ENCODE results near the gene PTGES3L. TPM values are rescaled to one million over a fixed set of nuclear protein-coding genes. Genes with fewer than 3 reads are reported as not detected.

PTGES3L gene
- total and polyA plus RNA-seq, 2 of the 13 experiments (the other 11 are each of a cell fraction or from before 2014, with no cell fraction given), result 1.2 to 2.9 TPM

DNA sequence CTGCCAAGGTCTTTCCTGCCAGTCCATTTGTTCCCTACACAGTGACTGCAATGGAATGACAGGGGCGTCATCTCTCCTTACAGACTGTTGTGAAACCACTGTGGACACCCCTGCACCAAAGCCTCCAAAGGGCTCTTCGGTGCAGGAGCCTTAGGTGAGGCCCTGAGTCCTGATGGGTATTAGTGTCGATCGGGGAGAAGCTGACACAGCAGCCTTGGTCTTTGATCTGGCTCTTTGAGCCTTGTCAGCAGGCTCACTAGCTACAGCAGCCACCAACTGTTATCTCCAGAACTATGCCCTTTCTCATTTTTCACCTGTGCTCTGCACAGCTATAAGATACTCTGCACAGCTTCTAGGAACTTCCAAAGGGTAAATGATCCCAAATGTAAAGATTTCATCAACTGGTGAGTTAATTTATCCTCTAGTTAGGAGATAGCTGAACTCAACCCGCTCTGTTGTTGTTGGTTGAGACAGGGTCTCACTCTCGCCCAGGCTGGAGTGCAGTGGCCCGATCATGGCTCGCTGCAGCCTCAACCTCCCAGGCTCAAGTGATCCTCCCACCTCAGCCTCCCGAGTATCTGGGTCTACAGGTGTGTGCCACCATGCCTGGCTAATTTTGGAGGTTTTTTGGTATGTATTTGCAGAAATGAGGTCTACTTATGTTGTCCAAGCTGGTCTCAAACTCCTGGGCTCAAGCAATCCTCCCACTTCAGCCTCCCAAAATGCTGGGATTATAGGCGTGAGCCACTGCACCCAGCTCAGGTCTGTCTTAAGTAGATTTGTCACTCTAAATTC lies 59.6 kb downstream of the PTGES3L start (continued):
- TF ChIP-seq MAFF (IDR thresholded peaks at IDR 0.05; ENCODE audit: low read depth, low read length) (peak; percentile 88), IKZF1 (IDR thresholded peaks at IDR 0.05) (no peak), ZNF333 (CRISPR knock-in tag; IDR thresholded peaks at IDR 0.05; ENCODE audit: borderline replicate concordance) (no peak), PHF5A (CRISPR knock-in tag; IDR thresholded peaks at IDR 0.05; ENCODE audit: low read depth, unreplicated experiment) (peak; percentile 43), SETDB1 (CRISPR knock-in tag; IDR thresholded peaks at IDR 0.05; ENCODE audit: borderline replicate concordance) (no peak), ZNF788 (CRISPR knock-in tag; IDR thresholded peaks at IDR 0.05; ENCODE audit: borderline replicate concordance) (peak; percentile 67; the same call in 1 of the 2 replicates), ZNF567 (CRISPR knock-in tag; IDR thresholded peaks at IDR 0.05; ENCODE audit: borderline replicate concordance) (no peak), RARG (CRISPR knock-in tag; IDR thresholded peaks at IDR 0.05; ENCODE audit: low read depth) (no peak), ZNF24 (IDR thresholded peaks at IDR 0.05) (no peak), SRY (CRISPR knock-in tag; IDR thresholded peaks at IDR 0.05) (peak; percentile 65; the same call in 1 of the 2 replicates), ZNF101 (CRISPR knock-in tag; IDR thresholded peaks at IDR 0.05; ENCODE audit: borderline replicate concordance, low read depth) (no peak), ZNF709 (CRISPR knock-in tag; IDR thresholded peaks at IDR 0.05) (no peak), SP2 (CRISPR knock-in tag; IDR thresholded peaks at IDR 0.05) (no peak), BHLHE40 (IDR thresholded peaks at IDR 0.05; ENCODE audit: low read length) (no peak), RFX1 (IDR thresholded peaks at IDR 0.05) (no peak), CREM (IDR thresholded peaks at IDR 0.05) (peak; percentile 52), CREM (CRISPR knock-in tag; IDR thresholded peaks at IDR 0.05) (no peak), KDM1A (CRISPR knock-in tag; IDR thresholded peaks at IDR 0.05) (peak; percentile 41; the same call in 1 of the 2 replicates), CCDC6 (CRISPR knock-in tag; IDR thresholded peaks at IDR 0.05) (no peak), ZNF367 (CRISPR knock-in tag; IDR thresholded peaks at IDR 0.05; ENCODE audit: borderline replicate concordance) (no peak)
- TF ChIP-seq, protein P1, sequence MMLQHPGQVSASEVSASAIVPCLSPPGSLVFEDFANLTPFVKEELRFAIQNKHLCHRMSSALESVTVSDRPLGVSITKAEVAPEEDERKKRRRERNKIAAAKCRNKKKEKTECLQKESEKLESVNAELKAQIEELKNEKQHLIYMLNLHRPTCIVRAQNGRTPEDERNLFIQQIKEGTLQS (CRISPR knock-in tag; IDR thresholded peaks at IDR 0.05), result no peak
- TF ChIP-seq, protein P2, sequence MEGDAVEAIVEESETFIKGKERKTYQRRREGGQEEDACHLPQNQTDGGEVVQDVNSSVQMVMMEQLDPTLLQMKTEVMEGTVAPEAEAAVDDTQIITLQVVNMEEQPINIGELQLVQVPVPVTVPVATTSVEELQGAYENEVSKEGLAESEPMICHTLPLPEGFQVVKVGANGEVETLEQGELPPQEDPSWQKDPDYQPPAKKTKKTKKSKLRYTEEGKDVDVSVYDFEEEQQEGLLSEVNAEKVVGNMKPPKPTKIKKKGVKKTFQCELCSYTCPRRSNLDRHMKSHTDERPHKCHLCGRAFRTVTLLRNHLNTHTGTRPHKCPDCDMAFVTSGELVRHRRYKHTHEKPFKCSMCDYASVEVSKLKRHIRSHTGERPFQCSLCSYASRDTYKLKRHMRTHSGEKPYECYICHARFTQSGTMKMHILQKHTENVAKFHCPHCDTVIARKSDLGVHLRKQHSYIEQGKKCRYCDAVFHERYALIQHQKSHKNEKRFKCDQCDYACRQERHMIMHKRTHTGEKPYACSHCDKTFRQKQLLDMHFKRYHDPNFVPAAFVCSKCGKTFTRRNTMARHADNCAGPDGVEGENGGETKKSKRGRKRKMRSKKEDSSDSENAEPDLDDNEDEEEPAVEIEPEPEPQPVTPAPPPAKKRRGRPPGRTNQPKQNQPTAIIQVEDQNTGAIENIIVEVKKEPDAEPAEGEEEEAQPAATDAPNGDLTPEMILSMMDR (CRISPR knock-in tag; IDR thresholded peaks at IDR 0.05), result peak; percentile 29; the same call in 1 of the 2 replicates
- TF ChIP-seq, protein P3, sequence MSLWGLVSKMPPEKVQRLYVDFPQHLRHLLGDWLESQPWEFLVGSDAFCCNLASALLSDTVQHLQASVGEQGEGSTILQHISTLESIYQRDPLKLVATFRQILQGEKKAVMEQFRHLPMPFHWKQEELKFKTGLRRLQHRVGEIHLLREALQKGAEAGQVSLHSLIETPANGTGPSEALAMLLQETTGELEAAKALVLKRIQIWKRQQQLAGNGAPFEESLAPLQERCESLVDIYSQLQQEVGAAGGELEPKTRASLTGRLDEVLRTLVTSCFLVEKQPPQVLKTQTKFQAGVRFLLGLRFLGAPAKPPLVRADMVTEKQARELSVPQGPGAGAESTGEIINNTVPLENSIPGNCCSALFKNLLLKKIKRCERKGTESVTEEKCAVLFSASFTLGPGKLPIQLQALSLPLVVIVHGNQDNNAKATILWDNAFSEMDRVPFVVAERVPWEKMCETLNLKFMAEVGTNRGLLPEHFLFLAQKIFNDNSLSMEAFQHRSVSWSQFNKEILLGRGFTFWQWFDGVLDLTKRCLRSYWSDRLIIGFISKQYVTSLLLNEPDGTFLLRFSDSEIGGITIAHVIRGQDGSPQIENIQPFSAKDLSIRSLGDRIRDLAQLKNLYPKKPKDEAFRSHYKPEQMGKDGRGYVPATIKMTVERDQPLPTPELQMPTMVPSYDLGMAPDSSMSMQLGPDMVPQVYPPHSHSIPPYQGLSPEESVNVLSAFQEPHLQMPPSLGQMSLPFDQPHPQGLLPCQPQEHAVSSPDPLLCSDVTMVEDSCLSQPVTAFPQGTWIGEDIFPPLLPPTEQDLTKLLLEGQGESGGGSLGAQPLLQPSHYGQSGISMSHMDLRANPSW (CRISPR knock-in tag; IDR thresholded peaks at IDR 0.05; ENCODE audit: borderline replicate concordance), result no peak
- TF ChIP-seq, protein P4, sequence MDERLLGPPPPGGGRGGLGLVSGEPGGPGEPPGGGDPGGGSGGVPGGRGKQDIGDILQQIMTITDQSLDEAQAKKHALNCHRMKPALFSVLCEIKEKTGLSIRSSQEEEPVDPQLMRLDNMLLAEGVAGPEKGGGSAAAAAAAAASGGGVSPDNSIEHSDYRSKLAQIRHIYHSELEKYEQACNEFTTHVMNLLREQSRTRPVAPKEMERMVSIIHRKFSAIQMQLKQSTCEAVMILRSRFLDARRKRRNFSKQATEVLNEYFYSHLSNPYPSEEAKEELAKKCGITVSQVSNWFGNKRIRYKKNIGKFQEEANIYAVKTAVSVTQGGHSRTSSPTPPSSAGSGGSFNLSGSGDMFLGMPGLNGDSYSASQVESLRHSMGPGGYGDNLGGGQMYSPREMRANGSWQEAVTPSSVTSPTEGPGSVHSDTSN (CRISPR knock-in tag; IDR thresholded peaks at IDR 0.05), result no peak
- TF ChIP-seq, protein P5, sequence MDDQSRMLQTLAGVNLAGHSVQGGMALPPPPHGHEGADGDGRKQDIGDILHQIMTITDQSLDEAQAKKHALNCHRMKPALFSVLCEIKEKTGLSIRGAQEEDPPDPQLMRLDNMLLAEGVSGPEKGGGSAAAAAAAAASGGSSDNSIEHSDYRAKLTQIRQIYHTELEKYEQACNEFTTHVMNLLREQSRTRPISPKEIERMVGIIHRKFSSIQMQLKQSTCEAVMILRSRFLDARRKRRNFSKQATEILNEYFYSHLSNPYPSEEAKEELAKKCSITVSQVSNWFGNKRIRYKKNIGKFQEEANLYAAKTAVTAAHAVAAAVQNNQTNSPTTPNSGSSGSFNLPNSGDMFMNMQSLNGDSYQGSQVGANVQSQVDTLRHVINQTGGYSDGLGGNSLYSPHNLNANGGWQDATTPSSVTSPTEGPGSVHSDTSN (CRISPR knock-in tag; IDR thresholded peaks at IDR 0.05; ENCODE audit: borderline replicate concordance), result no peak

Measured in HepG2 (cell line).